Central memory CD4-positive, alpha-beta T cell (primary cell): ENCODE measurements around the gene PRLH.
A peak's percentile ranks its signal among the peaks of the same experiment; 100 is the strongest.

Experiments
- DNase-seq: peaks from one replicate; pipeline ENCODE4 v3.0.0; 2022

The PRLH gene

GRCh38 chr2:237567276-237568029, 1.1 kb downstream of the PRLH start:
- DNase-seq = no peak

- DNase-seq = no peak
Observed at GRCh38 chr2:237568121-237568660, 1.8 kb downstream of the PRLH start.

DNA sequence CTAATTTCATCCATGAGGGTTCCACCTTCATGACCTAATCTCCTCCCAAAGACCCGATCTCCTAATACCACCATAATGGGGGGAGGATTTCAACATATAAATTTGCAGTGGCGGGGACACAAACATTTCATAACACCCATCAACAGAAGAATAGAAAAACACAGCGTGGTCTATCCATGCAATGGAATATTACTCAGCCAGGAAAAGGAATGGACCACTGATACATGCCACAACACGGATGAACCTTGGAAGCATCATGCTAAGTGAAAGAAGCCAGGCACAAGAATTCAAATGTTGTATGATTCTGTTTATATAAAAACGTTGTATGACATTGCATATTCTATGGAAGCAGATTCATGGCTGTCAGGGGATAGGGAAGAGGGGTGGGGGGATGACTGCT, 2.7 kb downstream of the PRLH start:
- DNase-seq = no peak

GRCh38 chr2:237569896-237570295, 3.5 kb downstream of the PRLH start:
- no peak for DNase-seq

GRCh38 chr2:237570776-237571335, 4.5 kb downstream of the PRLH start:
- no peak for DNase-seq

- DNase-seq = no peak
Observed at GRCh38 chr2:237571551-237571950, 5.2 kb downstream of the PRLH start.

DNA sequence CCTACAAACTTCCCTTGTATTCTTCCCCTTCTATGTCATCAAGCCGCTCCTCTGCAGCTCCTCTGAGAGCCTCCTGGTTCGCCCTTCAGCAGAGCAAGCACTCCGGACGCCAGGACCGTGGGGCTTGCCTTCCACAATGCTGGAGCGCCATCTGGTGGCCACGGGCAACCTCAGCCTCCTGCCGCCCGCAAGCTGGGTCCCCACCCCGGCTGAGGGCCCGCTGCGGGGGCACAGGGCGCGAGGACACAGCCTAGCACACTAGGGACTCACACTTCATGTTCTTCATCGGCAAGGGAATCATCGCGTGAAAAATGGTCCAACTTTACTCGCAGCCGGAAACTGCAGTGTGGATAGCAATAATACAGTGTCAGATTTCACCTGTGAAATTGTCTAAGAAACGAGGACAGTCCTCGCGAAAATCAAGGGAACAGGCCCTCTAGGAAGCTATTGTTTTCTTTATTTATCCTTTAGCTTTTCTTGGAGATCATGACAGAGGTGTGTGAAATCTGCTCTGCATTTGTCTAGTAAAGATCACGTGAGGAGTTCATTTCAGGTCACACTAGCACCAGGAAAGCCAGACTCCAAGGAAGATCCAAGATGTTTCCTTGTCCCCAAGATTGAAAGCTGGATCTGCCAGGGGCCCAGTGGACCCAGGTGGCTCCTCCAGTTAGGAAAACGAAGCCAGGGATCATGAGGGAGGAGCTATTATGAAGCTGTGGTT, 5.8 kb downstream of the PRLH start:
- peak; percentile 73 for DNase-seq

DNA sequence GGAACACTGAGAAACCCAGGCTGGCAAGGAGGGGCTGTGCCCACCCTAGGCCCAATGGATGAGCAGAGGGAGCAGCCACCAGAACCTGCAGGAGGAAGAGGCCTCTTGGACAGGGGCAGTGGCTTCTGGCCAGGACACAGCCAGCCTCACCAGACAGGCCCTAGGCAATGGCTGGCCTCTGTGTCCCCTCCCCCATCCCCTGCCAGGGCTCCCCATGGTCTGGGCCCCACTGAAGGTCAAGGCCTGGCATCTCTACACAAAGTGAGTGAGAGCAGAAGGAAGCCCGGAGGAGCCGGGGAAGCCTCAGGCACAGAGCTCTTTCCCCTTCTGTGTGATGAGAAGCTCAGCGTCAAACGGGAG, 6.3 kb downstream of the PRLH start:
- DNase-seq = no peak

DNA sequence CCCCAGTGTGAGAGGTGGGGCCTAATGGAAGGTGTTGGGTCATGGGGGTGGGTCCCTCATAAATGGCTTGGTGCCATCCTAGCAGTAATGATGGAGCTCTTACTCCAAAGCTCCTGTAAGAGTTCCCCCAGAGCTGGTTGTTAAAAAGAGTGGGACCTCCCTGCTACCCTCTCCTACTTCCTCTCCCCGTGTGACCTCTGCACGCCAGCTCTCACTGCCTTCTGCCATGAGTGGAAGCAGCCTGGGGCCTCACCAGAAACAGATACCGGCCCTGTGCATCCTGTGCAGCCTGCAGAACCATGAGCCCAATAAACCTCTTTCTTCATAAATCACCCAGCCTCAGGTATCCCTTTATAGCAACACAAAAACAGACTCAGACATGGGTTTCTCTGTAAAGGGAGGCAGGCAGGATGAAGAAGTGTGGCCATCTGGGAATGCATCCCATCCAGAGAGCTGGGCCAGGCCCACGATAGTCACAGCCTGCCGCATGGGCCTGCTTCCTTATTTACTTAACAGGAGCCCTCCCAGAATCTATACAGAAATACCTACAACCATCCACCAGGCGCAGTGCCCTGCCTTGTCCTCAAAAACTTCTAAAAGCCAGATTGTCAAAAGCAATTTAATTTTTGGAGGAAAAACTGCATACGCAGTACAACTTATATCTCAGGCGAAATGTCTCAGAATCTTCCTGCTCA, 7.5 kb downstream of the PRLH start:
- DNase-seq = no peak

- no peak for DNase-seq
Observed at GRCh38 chr2:237574467-237574866, 8.1 kb downstream of the PRLH start.

GRCh38 chr2:237574894-237575868, 8.8 kb downstream of the PRLH start:
- DNase-seq = no peak

DNA sequence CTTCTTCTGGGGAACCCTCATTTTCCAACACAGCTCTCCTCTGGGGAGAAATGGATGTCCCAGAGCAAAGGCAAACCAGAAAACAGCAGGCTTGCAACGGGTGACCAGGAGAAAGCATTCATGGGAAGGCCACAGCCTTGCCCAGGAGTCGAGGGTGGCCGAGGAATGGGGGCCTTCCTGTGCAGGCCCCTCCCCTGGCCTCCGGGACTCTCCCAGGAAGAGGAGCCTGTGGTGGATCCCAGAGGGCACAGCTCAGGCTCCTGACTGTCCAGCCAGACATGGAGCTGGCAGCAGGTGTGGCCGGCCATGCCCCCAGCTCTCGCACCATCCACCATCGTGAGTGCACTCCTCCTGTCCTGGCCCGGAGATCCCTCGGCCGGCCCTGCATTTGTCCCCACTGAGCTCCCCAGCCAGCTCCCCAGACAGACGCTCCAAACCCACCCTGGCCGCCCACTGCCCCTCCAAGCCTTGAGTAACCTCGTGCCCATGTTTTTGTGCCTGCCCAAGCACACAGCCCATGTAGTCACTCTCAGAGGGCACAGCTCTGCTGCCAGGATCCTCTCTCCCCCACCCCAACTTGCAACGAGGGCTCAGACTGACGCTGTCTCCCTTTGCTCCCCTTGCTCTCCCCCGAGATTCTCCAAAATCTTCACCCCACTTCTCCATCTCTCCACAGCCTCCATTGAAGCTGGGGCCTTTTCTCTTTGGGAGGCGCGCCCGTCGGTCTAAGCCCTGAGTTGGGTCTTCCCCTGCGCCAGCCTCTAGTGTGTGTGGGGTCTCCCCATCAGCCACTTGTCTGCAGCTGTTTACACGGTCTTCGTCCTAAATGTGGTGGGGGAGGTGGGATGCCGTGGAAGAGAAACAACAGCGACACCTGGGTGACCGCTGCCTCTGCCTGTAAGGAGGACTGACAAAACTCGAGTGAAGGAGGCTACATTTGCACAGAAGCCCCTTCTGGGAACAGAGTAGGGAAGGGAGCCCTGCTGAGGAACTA, 9.8 kb downstream of the PRLH start:
- no peak for DNase-seq

- DNase-seq = no peak
Observed at GRCh38 chr2:237576974-237577373, 10.6 kb downstream of the PRLH start.

GRCh38 chr2:237577458-237577857, 11.1 kb downstream of the PRLH start:
- no peak for DNase-seq

DNA sequence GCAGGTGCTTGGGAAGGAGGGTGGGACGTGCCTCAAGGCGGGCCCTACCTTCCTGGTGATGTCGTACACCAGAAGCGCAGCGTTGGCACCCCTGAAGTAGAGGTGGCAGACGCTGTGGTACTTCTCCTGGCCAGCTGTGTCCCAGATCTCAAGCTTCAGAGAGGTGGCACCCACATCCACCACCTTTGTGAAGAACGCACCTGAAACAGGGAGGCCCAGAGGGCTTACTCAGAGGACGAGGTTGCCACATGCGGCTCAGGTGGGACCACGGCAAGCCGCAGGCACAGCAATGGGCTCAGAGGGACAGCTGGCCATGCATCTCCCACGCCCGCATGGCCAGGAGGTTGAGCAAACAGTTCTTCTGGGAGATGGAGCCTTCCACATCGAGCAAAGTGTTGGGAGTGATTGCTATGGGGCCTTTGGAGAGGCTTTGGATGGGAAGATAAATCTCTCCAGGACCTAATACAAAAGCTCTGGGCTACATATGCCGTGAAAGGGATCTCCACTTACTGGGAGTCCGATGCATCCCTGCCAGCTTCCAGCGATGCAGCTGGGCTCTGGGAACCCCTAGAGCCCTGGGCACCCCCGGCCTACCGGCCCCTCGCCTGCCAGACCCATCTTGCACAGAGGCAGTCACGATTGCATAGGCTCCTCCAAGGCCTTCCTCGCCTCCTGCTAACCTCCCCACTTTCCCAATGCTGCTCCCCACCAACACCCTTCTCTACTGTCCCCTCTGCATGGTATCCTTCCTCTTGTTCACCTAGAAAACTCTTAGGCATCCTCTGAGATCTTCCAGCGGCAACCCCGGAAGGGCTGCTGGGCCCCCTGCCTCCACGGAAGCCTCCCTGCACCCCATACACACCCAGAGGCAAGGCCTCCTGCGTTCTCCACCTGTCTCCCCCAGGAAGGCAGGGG, 11.8 kb downstream of the PRLH start:
- DNase-seq = no peak

DNA sequence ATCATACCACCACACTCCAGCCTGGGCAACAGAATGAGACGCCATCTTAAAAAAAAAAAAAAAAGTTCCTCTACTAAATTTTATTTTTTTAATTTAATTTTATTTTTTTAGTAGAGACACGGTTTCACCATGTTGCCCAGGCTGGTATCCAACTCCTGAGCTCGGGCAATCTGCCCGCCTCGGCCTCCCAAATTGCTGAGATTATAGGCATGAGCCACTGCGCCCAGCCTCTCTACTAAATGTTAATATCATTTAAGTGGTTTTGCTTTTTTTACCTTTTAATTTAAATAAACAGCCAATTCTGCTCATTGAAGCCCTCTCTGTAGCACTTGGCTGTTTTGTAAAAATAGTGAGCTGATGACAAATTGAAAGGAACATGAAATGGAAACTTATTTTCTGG, 15.0 kb downstream of the PRLH start:
- DNase-seq = no peak

DNA sequence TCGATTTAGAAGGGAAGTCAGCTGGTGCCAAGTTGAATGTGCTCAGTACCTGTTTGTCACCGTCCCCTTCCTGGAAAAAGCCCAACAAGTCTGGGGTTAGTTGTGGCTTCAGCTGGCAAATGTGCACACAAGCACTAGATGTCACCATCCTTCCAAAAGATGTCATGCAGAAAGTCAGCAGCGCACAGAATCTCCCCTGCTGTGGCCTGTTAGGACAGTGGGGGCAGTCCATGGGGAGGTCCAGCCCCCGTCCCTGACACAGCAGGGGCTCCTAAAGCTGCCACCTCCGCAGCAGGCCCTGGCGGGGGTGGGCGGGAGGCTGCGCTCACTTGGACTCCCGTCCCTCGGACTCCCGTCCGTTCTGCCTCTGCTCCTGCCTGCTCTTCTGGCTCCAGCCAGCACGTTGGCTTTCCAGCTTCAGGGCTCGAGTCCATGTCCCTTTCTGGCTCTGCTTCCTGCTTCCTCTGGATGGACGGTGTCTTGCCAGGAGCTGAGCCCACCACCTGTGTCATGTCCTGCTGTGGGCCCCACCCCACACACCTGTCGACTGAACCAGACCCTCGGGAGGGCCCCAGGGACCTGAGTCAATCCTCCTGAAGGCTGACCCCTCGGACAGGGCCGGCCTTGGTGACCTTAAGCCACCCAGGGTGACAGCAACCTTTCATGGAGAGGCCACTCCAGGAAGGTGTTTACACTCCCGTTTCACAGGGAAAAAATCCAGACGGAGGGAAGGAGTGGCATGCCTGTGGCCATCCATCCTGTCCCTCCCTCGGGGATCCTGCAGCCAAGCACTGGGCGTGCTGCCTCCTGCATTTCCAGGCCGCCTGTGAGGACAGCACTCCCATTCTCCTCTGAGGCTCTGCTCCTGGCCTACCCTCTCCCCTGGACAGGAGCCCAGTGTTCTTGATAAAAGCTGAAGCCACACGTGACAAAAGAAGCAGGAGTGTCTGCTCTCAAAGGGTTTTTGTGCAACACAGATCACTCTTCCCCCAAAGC, 15.7 kb downstream of the PRLH start:
- DNase-seq = peak; percentile 36
